GM18511 (cell line): Measurements from ENCODE around the gene EEFSEC.

Experiments
- ATAC-seq: cut with Tn5 transposase; IDR thresholded peaks from one replicate; pipeline ENCODE4 v1.9.1; 2021; ENCODE audit warnings: mild to moderate bottlenecking, moderate library complexity; ENCODE audit not compliant: unreplicated experiment

The EEFSEC gene

DNA sequence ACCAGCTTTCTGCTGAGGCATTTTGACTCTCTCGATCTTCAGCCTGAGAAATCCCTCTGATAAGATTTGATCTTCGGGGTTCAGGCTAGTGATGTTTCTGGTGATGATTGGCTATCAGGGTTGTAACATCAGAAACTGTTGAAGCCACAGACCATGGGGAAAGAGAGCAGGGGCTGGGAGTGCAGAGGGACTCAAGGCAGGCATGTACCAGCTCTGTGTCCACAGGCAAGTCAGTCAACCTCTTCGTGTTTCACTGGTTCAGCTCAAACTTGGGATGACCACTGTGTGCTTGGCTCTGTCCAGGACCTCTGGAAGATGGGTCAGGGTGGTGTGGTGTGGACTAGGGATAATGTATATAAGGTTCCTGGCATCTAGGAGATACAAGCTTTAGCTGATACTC, 116.5 kb downstream of the EEFSEC start:
- no peak for ATAC-seq

DNA sequence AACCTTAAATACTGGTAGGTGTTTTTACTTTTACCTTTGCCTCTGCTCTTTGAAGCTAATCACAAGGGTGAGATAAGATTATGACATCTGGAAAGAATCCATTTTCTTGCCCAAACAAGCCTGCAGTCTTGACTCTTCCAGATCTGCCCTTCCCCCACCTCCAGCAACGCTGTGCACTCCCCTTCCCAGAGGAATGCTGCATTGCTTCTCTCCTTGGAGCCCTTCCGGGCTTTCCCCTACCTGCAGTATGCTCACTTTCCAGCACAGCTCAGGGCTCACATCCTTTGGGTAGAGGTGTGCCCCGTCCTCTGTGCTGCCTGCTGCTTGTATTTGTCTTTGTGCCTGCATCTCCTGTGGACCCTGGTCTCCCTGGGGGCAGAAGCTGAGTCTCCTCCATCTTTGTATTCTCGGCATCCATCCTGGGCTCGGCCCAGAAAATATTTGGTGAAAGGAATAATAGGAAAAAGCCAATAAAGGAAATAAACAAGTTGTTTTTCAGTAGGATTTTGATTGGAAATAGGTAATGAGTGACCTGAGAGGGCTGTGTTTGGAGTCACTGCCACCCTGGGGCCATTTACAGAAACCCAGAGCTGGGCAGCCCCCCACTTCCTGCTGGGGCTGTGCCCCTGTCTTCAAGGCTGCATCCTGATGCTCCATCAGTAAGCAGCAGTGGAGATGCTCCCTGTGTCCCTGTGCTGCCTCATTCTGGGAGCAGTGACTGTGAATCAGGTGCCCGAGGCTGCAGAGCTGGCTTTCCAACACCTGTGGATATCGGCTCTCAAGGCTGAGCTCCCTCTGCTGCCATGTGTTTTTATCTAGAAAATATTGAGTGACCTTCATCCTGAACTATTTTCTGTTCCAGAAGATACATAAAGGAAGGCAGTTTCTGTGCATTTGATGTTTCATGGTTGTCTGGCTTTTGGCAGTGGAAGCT, 117.5 kb downstream of the EEFSEC start:
- no peak for ATAC-seq

GRCh38 chr3:128271536-128272332, 118.5 kb downstream of the EEFSEC start:
- no peak for ATAC-seq

- no peak for ATAC-seq
Measured at GRCh38 chr3:128273109-128273840, 120.0 kb downstream of the EEFSEC start.

- no peak for ATAC-seq
Measured at GRCh38 chr3:128273841-128274573, 120.7 kb downstream of the EEFSEC start.

DNA sequence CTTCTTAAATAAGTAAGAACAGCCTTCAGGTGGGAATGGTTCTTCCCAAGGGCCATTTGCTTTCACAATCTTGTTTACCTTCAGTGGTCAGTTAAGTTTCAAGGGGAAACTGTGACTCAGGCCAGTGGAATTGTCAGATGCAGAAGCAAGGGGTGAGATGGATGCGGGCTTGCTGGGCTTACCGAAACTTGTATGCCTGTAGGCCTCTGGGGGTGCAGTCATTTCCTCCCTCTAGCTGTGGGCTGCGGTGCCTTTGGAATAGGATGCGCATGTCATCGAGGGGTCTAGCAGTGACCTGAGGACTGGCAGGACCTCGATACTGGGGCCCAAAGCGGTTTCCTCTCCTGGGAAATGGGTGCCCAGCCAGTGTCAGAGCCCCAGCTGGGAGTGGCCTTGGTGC, 121.6 kb downstream of the EEFSEC start:
- no peak for ATAC-seq

- no peak for ATAC-seq
Measured at GRCh38 chr3:128275316-128276145, 122.2 kb downstream of the EEFSEC start.

DNA sequence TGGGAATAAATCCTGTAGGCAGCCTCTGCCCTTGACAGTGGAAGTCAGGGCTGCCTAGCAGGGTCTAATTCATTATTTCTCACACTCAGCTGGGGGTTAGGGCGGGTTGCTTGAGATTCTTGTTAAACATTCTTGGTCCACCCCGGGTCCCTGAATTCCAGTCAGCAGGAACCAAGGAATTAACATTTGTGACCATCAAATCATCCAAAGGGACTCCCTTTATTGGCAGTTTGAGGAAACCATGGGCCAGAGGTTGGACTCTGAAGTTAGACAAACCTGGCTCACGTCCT, 122.8 kb downstream of the EEFSEC start:
- ATAC-seq: no peak

GRCh38 chr3:128276577-128277183, 123.4 kb downstream of the EEFSEC start:
- no peak for ATAC-seq

DNA sequence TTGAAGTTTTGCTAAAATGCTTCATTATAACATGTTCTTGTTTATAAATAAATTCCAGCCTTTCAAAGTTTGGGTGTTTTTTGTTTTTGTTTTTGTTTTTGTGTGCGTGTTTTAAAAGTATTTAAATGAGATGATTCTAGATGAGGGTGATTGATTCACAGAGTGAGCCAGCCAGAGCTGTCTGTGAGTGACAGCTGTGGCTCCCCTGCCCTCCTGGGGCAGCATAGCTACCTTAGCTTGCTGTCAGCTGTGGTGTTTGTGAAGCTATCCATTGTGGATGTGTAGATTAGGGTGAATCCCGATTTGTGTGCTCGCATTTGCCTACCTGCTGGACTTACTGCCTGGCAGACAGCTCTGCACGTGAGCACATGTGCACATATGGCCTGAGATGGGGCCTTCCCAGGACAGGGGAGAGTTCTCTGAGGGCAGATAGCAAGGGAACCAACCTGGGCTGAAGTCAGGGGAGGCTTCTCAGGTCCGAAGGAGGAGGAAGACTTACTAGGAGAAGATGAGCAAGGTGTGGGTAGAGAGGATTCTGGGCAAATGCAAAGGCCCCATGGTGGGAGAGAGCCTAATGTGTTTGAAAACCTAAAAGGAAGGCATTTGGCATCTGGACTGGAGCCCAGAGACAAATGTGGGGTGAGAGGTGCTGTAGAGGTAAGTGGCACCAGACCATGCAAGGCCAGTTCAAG, 124.2 kb downstream of the EEFSEC start:
- no peak for ATAC-seq

DNA sequence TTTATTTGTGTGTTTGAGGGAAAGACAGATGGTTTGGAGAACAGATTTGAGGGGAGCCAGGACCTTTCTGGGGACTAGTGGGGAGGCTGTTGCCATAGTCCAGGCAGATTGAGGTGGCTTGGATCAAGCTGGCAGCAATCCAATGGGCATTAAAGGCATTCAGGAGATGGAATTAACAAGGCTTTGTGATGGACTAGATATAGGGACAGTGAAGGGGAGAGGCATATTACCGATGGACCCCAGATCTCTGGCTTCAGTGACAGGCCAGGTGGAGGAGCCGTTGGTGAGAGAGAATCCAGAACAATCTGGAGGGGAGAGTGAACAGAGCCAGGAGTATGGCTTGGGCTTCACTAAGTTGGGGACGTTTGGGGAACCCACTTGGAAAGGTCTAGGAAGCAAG, 124.8 kb downstream of the EEFSEC start:
- no peak for ATAC-seq

DNA sequence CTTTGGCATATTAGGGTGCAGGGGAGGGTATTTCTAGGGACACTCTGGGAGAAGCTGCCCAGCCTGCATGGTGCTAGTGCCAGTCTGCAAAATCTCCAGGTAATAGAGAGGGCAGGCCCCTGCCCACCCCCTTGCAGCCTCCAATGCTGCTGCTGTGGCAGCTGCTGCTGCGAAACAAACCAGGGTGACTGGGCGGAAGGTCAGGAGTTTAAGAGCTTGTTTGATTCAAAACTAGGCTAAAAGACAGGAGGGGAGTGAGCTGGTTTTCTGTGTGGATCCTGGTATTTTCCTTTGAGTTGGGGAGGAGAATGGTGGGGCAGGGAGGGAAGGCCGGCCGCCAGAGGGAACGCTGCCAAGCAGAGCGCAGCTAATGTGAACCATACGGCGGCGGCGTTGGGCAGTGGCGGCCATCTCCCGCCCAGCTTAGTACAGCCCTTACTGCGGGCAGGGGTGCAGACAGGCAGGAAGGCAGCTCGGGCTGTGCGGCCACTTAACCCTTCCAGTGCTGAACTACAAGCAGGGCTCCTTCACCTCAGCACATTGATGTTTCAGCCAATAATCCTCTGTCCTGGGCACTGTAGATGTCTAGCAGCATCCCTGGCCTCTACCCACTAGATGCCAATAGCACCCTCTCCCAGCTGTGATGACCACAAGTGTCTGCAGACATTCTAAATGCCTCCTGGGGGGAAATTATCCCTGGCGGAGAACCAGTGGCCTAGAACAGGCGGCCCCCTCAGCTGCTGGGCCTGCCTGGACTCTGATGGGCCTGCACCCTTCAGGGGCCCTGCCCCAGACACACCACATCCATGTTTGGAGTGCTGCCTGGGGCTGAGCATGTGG, 125.7 kb downstream of the EEFSEC start:
- ATAC-seq: no peak

GRCh38 chr3:128279601-128279880, 126.3 kb downstream of the EEFSEC start:
- no peak for ATAC-seq

- no peak for ATAC-seq
Measured at GRCh38 chr3:128280481-128281052, 127.3 kb downstream of the EEFSEC start.

DNA sequence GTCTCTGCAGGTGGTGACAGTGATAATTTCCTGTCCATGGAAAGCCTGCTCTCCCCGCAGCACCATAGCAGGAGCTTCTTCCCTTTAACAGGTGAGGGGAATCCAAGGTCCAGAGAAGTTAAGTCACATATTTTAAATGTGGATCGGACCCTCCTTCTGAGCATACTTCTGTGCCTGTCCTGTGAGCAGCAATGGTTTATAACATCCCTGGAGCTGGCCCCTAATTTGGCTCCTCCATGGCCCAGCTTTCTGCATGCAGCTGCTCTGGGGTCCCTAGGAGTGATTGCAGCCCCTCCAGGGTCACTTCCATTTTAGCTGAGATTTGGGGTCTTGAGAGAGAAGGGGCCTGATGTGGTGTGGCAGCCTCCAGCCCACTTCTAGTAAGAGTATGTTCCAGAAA, 127.8 kb downstream of the EEFSEC start:
- ATAC-seq: no peak

- no peak for ATAC-seq
Measured at GRCh38 chr3:128281461-128282367, 128.4 kb downstream of the EEFSEC start.
